Thoracic aorta (tissue), 2 donors: Measurements from ENCODE around the gene CDY2A. TPM values are rescaled to one million over a fixed set of nuclear protein-coding genes. Genes with fewer than 3 reads are reported as not detected.
"Not testable (repeated sequence)": the region's sequence is repeated elsewhere in the genome, so short reads cannot be mapped to it uniquely, and the experiment has no call there.

Source experiments
- ATAC-seq: fragments of 150-250 bp; one replicate; pipeline ENCODE4 v1.8.0; 2017; ENCODE audit warnings: low read depth; ENCODE audit not compliant: insufficient number of reproducible peaks, low FRiP score
- DNase-seq: peaks from one replicate; pipeline ENCODE4 v3.0.0-alpha.2; 2020; ENCODE audit warnings: low spot score
- H3K27ac ChIP-seq, 2 donors: fragments of 200-600 bp; sonication (generic); 1 replicate in 1 of 2; 2 replicates in 1 of 2; pipeline ENCODE4 v1.5.1; 2016; ENCODE audit warnings: mild to moderate bottlenecking in 2 of 2, moderate library complexity in 2 of 2
- H3K27me3 ChIP-seq: fragments of 200-600 bp; sonication (generic); replicated peaks from 2 replicates; pipeline ENCODE4 v1.6.0; 2016; ENCODE audit warnings: mild to moderate bottlenecking; ENCODE audit not compliant: insufficient read depth
- H3K36me3 ChIP-seq: fragments of 200-600 bp; sonication (generic); one replicate; pipeline ENCODE4 v1.5.1; 2016
- H3K4me1 ChIP-seq, 2 donors: fragments of 200-600 bp; sonication (generic); 1 replicate in 1 of 2; 2 replicates in 1 of 2; pipeline versions ENCODE4 v1.5.1 to v1.6.0; 2016; ENCODE audit warnings: low read depth in 2 of 2, mild to moderate bottlenecking in 1 of 2; ENCODE audit not compliant: control insufficient read depth in 1 of 2
- H3K4me3 ChIP-seq: fragments of 200-600 bp; sonication (generic); 2 replicates; pipeline ENCODE4 v1.5.1; 2016; ENCODE audit warnings: mild to moderate bottlenecking
- H3K9me3 ChIP-seq: fragments of 200-600 bp; sonication (generic); 2 replicates; pipeline ENCODE4 v1.5.1; 2016
- total RNA-seq, 2 donors: library from RNA; depleted of rRNA; stranded (reverse); fragments of >200 nt; gene quantifications; one replicate each; pipeline versions ENCODE4 v1.1.0 to v1.2.3, GENCODE V29; 2016

The CDY2A gene, protein sequence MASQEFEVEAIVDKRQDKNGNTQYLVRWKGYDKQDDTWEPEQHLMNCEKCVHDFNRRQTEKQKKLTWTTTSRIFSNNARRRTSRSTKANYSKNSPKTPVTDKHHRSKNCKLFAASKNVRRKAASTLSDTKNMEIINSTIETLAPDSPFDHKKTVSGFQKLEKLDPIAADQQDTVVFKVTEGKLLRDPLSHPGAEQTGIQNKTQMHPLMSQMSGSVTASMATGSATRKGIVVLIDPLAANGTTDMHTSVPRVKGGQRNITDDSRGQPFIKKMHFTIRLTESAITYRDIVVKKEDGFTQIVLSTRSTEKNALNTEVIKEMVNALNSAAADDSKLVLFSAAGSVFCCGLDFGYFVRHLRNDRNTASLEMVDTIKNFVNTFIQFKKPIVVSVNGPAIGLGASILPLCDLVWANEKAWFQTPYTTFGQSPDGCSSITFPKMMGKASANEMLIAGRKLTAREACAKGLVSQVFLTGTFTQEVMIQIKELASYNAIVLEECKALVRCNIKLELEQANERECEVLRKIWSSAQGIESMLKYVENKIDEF
- total RNA-seq = not detected

DNA sequence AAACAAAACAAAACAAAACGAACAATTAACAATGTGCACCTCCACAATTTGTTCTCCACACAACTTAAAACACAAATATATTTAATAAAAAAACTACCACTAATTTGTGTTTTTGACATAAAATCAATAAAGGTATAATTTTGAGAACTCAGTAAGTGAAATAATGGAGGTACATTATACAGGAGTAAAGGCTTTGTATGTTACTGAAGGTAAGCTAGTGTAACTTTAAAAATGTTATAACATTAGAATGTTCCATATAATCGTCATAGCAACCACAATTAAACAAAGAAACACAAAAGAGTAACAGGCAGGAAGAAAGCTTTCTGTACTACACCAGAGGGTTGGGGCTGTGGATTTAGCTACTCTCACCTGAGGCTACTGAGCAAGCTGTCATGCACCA lies at the start of gene CDY2A:
Gene CDY2A, plus strand, starts transcription at position 301 of the 400 bp plus-strand sequence. CDS start 328 bp downstream, outside the sequence.
- ATAC-seq = not testable (repeated sequence)

GRCh38 chrY:17997586-17997985 lies 28.0 kb upstream of the CDY2A start:
- H3K4me3 ChIP-seq, H3K4me1 ChIP-seq, H3K9me3 ChIP-seq, H3K36me3 ChIP-seq, ATAC-seq, DNase-seq, H3K27me3 ChIP-seq, H3K27ac ChIP-seq: not testable (repeated sequence)

More for the DNA sequence above, at the start of gene CDY2A:
- H3K36me3 ChIP-seq, H3K4me3 ChIP-seq, DNase-seq, H3K4me1 ChIP-seq, H3K27me3 ChIP-seq, H3K27ac ChIP-seq, H3K9me3 ChIP-seq: not testable (repeated sequence)

GRCh38 chrY:17998266-17998665 lies 27.3 kb upstream of the CDY2A start:
- not testable (repeated sequence) for H3K27ac ChIP-seq, DNase-seq, H3K4me3 ChIP-seq, H3K4me1 ChIP-seq, ATAC-seq, H3K36me3 ChIP-seq, H3K27me3 ChIP-seq, H3K9me3 ChIP-seq

DNA sequence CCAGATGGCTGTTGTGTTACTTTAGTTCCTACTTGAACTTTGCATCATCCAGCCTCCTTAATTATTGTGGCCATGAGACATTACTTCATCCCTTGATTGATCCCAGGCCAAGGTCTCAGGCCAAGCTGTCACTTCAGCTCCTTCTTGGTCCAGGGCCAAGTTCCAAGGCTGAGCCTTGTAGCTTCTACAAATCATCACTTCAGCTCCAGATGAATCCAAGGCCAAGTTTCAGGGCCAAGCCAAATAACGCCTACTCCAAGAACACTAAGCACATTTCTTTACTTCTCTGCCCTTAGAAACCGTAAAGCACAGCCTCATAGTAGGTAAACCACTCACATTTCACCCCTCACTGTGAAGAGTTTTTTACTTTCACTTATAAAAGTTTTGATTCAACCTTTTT lies 1.7 kb upstream of the CDY2A start:
- H3K27me3 ChIP-seq, H3K9me3 ChIP-seq, H3K4me3 ChIP-seq, H3K36me3 ChIP-seq, DNase-seq, H3K4me1 ChIP-seq, H3K27ac ChIP-seq: not testable (repeated sequence)
- peak; percentile 73 for ATAC-seq

DNA sequence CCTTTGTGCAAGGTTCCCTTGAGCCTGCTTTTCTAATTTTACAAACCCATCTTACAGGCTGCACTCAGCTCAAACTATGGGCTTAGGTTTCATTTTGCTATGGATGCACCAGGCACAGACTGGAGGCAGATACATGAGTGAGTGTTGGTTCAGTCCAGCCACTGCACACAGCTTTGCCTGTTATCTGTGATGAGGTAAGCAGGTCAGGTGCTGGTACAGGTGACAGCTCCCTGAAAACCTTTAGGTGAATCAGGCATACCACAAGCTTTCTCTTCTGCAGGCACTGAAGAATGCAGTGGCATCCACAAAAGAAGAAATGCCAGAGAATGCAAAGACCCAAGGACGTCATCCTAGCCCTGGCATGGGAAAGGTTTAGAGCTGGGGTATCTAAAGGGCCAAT lies 3.3 kb downstream of the CDY2A start:
- not testable (repeated sequence) for H3K27ac ChIP-seq, H3K4me3 ChIP-seq, DNase-seq, H3K36me3 ChIP-seq, H3K27me3 ChIP-seq, H3K4me1 ChIP-seq, H3K9me3 ChIP-seq, ATAC-seq

- not testable (repeated sequence) for H3K9me3 ChIP-seq, ATAC-seq, DNase-seq
These were observed 4.6 kb downstream of the CDY2A start for GRCh38 chrY:18030178-18030577.

GRCh38 chrY:18034100-18034814 lies 8.7 kb downstream of the CDY2A start:
- H3K4me1 ChIP-seq, DNase-seq, H3K27ac ChIP-seq, H3K4me3 ChIP-seq, H3K36me3 ChIP-seq, H3K27me3 ChIP-seq, H3K9me3 ChIP-seq: not testable (repeated sequence)
- ATAC-seq = peak; percentile 55

More at GRCh38 chrY:18030178-18030577, 4.6 kb downstream of the CDY2A start:
- not testable (repeated sequence) for H3K27me3 ChIP-seq, H3K36me3 ChIP-seq, H3K4me1 ChIP-seq, H3K4me3 ChIP-seq, H3K27ac ChIP-seq

GRCh38 chrY:18034864-18035263 lies 9.3 kb downstream of the CDY2A start:
- DNase-seq, H3K27me3 ChIP-seq, ATAC-seq, H3K9me3 ChIP-seq, H3K4me1 ChIP-seq, H3K36me3 ChIP-seq, H3K4me3 ChIP-seq, H3K27ac ChIP-seq: not testable (repeated sequence)

DNA sequence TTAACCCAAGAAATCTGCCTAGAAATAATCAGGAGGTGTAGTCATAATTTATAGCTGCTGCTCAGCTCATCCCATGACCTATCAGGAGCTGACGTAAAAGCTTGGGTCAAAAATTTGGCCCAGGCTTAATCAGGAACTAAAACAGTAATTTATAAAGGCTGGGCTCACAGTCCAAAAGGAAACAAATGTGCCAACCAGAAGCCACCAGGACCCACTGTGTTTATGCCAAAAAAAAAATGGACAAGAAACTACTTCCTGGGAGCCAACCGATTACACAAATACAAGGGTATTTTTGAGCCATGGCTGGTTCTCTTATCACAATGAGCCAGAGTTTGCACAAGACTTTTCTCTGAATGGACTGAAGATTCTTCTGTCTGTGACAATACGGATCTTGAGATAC lies 19.4 kb downstream of the CDY2A start:
- ATAC-seq, H3K9me3 ChIP-seq, H3K27me3 ChIP-seq, H3K36me3 ChIP-seq, H3K4me1 ChIP-seq, H3K27ac ChIP-seq, DNase-seq, H3K4me3 ChIP-seq: not testable (repeated sequence)

- H3K4me1 ChIP-seq, H3K36me3 ChIP-seq, DNase-seq, H3K4me3 ChIP-seq, H3K27ac ChIP-seq, H3K27me3 ChIP-seq, H3K9me3 ChIP-seq: not testable (repeated sequence)
- peak; percentile 89 for ATAC-seq
These were observed 22.8 kb downstream of the CDY2A start for GRCh38 chrY:18048149-18049040.

- H3K27me3 ChIP-seq, H3K4me3 ChIP-seq, DNase-seq, H3K36me3 ChIP-seq, ATAC-seq, H3K4me1 ChIP-seq, H3K27ac ChIP-seq, H3K9me3 ChIP-seq: not testable (repeated sequence)
These were observed 23.5 kb downstream of the CDY2A start for GRCh38 chrY:18049061-18049460.
